HepG2 (cell line): ENCODE results near the gene BTBD19. TPM values are rescaled to one million over a fixed set of nuclear protein-coding genes. Genes with fewer than 3 reads are reported as not detected.

Experiments used
- AHR ChIP-seq: IDR thresholded peaks from 2 replicates; pipeline ENCODE4 v1.6.1; 2018; ENCODE audit warnings: missing genetic modification reagents, missing compliant biosample characterization
- ARNTL ChIP-seq: sonication (generic); formaldehyde crosslinking; IDR thresholded peaks from 2 replicates; pipeline ENCODE4 v1.4.0; 2020; ENCODE audit warnings: mild to moderate bottlenecking, missing genetic modification reagents
- CSRNP1 ChIP-seq: sonication (generic); formaldehyde crosslinking; IDR thresholded peaks from 2 replicates; pipeline ENCODE4 v1.8.1; 2023; ENCODE audit warnings: mild to moderate bottlenecking, missing genetic modification reagents
- DMAP1 ChIP-seq: IDR thresholded peaks from 2 replicates; pipeline ENCODE4 v1.6.1; 2016
- DRAP1 ChIP-seq: IDR thresholded peaks from 2 replicates; pipeline ENCODE4 v1.6.1; 2016; ENCODE audit warnings: missing genetic modification reagents, missing compliant biosample characterization
- GPN1 ChIP-seq: sonication (generic); formaldehyde crosslinking; IDR thresholded peaks from 2 replicates; pipeline ENCODE4 v1.5.1; 2020; ENCODE audit warnings: missing genetic modification reagents, borderline replicate concordance
- JDP2 ChIP-seq: sonication (generic); formaldehyde crosslinking; IDR thresholded peaks from 2 replicates; pipeline ENCODE4 v1.8.1; 2022; ENCODE audit warnings: missing genetic modification reagents, borderline replicate concordance
- KAT8 ChIP-seq: IDR thresholded peaks from 2 replicates; pipeline ENCODE4 v1.6.1; 2016; ENCODE audit warnings: missing genetic modification reagents, missing compliant biosample characterization
- KDM5B ChIP-seq: sonication (generic); formaldehyde crosslinking; IDR thresholded peaks from 2 replicates; pipeline ENCODE4 v1.4.0; 2020; ENCODE audit warnings: missing genetic modification reagents, mild to moderate bottlenecking, borderline replicate concordance
- MXD1 ChIP-seq: sonication (generic); formaldehyde crosslinking; IDR thresholded peaks from 2 replicates; pipeline ENCODE4 v1.4.0; 2020; ENCODE audit warnings: mild to moderate bottlenecking, missing genetic modification reagents
- NFKBIZ ChIP-seq: IDR thresholded peaks from 2 replicates; pipeline ENCODE4 v1.6.1; 2018; ENCODE audit warnings: missing genetic modification reagents, missing compliant biosample characterization
- RXRA ChIP-seq: sonication (generic); formaldehyde crosslinking; IDR thresholded peaks from 2 replicates; pipeline ENCODE4 v1.5.1; 2020; ENCODE audit warnings: missing genetic modification reagents
- SYNCRIP ChIP-seq: fragments of 200-400 bp; formaldehyde crosslinking; IDR thresholded peaks from 2 replicates; pipeline ENCODE4 v1.6.1; 2018; ENCODE audit warnings: mild to moderate bottlenecking, low read depth, low read length; ENCODE audit not compliant: insufficient read depth
- ZFP36L2 ChIP-seq: sonication (generic); formaldehyde crosslinking; IDR thresholded peaks from 2 replicates; pipeline ENCODE4 v1.4.0; 2020; ENCODE audit warnings: missing genetic modification reagents
- ZGPAT ChIP-seq: IDR thresholded peaks from 2 replicates; pipeline ENCODE4 v1.6.1; 2016; ENCODE audit warnings: mild to moderate bottlenecking
- ZNF326 ChIP-seq: sonication (generic); formaldehyde crosslinking; IDR thresholded peaks from 2 replicates; pipeline ENCODE4 v1.4.0; 2020; ENCODE audit warnings: missing genetic modification reagents, borderline replicate concordance
- ZNF34 ChIP-seq: sonication (generic); formaldehyde crosslinking; IDR thresholded peaks from 2 replicates; pipeline ENCODE4 v1.4.0; 2020; ENCODE audit warnings: mild to moderate bottlenecking, missing genetic modification reagents, borderline replicate concordance
- ZNF619 ChIP-seq: sonication (generic); formaldehyde crosslinking; IDR thresholded peaks from 2 replicates; pipeline ENCODE4 v1.4.0; 2020; ENCODE audit warnings: mild to moderate bottlenecking, missing genetic modification reagents
- polyA plus RNA-seq, 8 experiments: library from polyadenylated mRNA; depleted of rRNA in 3 of 8; stranded (reverse) in 7 of 8; unstranded in 1 of 8; fragments of >200 nt; fragmentation: Illumina TruSeq in 4 of 8; extraction: Trizol in 4 of 8; gene quantifications; 2 replicates each; pipeline versions ENCODE4 v1.2.1 to v1.2.3, GENCODE V29; 2011 to 2016; ENCODE audit warnings: low read depth in 4 of 8, missing spikeins in 1 of 8, mixed read lengths in 1 of 8; ENCODE audit not compliant: insufficient read depth in 1 of 8
- total RNA-seq, 5 experiments: library from RNA; depleted of rRNA; stranded (reverse); fragments of >200 nt; fragmentation: Illumina TruSeq; extraction: Trizol; gene quantifications; 2 replicates each; pipeline ENCODE4 v1.2.3, GENCODE V29; 2016; ENCODE audit warnings: low read depth in 1 of 5
- TF ChIP-seq, protein P1 (sequence below): sonication (generic); formaldehyde crosslinking; conservative IDR thresholded peaks from 2 replicates; pipeline ENCODE4 v1.8.0; 2022; ENCODE audit warnings: missing genetic modification reagents
- TF ChIP-seq, protein P2 (sequence below): sonication (generic); formaldehyde crosslinking; IDR thresholded peaks from 2 replicates; pipeline ENCODE4 v1.4.0; 2020; ENCODE audit warnings: missing genetic modification reagents, borderline replicate concordance

BTBD19 gene
- total and polyA plus RNA-seq, 2 of the 13 experiments (the other 11 are each of a cell fraction or from before 2014, with no cell fraction given): 2.7 to 6.7 TPM

- TF ChIP-seq CSRNP1 (no peak), ARNTL (peak; percentile 76), DMAP1 (CRISPR knock-in tag) (no peak; the same call in 1 of the 2 replicates), DRAP1 (CRISPR knock-in tag) (peak; percentile 100), ZNF326 (no peak), ZGPAT (CRISPR knock-in tag) (peak; percentile 84), ZNF34 (CRISPR knock-in tag) (peak; percentile 75; the same call in 1 of the 2 replicates), MXD1 (CRISPR knock-in tag) (no peak), KAT8 (CRISPR knock-in tag) (peak; percentile 69), NFKBIZ (peak; percentile 60; the same call in 1 of the 2 replicates), SYNCRIP (no peak), GPN1 (CRISPR knock-in tag) (no peak), RXRA (CRISPR knock-in tag) (no peak; the same call in none of the 2 replicates), KDM5B (CRISPR knock-in tag) (peak; percentile 45; the same call in 1 of the 2 replicates), ZFP36L2 (CRISPR knock-in tag) (no peak), ZNF619 (CRISPR knock-in tag) (peak; percentile 33; the same call in 1 of the 2 replicates), AHR (CRISPR knock-in tag) (peak; percentile 33; the same call in 1 of the 2 replicates), JDP2 (CRISPR knock-in tag) (no peak)
- TF ChIP-seq, protein P1, sequence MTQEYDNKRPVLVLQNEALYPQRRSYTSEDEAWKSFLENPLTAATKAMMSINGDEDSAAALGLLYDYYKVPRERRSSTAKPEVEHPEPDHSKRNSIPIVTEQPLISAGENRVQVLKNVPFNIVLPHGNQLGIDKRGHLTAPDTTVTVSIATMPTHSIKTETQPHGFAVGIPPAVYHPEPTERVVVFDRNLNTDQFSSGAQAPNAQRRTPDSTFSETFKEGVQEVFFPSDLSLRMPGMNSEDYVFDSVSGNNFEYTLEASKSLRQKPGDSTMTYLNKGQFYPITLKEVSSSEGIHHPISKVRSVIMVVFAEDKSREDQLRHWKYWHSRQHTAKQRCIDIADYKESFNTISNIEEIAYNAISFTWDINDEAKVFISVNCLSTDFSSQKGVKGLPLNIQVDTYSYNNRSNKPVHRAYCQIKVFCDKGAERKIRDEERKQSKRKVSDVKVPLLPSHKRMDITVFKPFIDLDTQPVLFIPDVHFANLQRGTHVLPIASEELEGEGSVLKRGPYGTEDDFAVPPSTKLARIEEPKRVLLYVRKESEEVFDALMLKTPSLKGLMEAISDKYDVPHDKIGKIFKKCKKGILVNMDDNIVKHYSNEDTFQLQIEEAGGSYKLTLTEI (CRISPR knock-in tag): no peak; the same call in 1 of the 2 replicates
- TF ChIP-seq, protein P2, sequence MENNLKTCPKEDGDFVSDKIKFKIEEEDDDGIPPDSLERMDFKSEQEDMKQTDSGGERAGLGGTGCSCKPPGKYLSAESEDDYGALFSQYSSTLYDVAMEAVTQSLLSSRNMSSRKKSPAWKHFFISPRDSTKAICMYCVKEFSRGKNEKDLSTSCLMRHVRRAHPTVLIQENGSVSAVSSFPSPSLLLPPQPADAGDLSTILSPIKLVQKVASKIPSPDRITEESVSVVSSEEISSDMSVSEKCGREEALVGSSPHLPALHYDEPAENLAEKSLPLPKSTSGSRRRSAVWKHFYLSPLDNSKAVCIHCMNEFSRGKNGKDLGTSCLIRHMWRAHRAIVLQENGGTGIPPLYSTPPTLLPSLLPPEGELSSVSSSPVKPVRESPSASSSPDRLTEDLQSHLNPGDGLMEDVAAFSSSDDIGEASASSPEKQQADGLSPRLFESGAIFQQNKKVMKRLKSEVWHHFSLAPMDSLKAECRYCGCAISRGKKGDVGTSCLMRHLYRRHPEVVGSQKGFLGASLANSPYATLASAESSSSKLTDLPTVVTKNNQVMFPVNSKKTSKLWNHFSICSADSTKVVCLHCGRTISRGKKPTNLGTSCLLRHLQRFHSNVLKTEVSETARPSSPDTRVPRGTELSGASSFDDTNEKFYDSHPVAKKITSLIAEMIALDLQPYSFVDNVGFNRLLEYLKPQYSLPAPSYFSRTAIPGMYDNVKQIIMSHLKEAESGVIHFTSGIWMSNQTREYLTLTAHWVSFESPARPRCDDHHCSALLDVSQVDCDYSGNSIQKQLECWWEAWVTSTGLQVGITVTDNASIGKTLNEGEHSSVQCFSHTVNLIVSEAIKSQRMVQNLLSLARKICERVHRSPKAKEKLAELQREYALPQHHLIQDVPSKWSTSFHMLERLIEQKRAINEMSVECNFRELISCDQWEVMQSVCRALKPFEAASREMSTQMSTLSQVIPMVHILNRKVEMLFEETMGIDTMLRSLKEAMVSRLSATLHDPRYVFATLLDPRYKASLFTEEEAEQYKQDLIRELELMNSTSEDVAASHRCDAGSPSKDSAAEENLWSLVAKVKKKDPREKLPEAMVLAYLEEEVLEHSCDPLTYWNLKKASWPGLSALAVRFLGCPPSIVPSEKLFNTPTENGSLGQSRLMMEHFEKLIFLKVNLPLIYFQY: 0 out of 2 replicates have a peak, but pooled peaks have one; percentile 44
These were observed 11.4 kb downstream of the BTBD19 start (continued) for GRCh38 chr1:44819608-44820327.
